GM08714 (cell line): ENCODE results near the gene MAP3K7.

ENCODE experiments used
- H3K4me3 ChIP-seq: fragments of 200-500 bp; sonication (Bioruptor generic); 2 replicates; pipeline ENCODE4 v1.5.1; 2014; ENCODE audit warnings: mild to moderate bottlenecking, low read length, inconsistent platforms
- ZNF274 ChIP-seq: IDR thresholded peaks from 2 replicates; pipeline ENCODE4 v1.6.1; 2012; ENCODE audit warnings: mild to moderate bottlenecking, low read depth, low read length

The MAP3K7 gene

GRCh38 chr6:90557006-90557405, 29.9 kb downstream of the MAP3K7 start:
- no peak for TF ChIP-seq ZNF274
- H3K4me3 ChIP-seq, result no peak overlapping the region

- no peak overlapping the region for H3K4me3 ChIP-seq
- TF ChIP-seq ZNF274, result no peak
These were observed 38.9 kb downstream of the MAP3K7 start for GRCh38 chr6:90547991-90548390.

DNA sequence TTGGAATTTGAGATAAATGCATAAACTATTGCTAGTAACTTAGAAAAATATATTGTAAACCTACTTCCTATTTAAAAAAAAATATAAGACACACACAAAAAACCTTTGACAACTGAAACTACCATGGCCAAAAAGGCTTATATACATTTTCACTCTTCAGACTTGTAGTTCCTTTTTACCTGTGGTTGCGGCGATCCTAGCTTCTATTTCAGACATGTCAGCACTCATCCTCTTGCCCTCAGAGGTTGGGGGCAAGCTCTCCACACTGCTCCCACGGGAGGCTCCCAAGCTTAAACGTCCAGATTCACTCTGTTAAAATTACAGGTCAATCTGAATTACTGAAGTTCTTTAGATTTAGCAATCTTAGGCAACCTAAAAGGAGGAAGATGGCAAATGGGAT, 39.8 kb downstream of the MAP3K7 start:
- TF ChIP-seq ZNF274, result no peak
- H3K4me3 ChIP-seq, result no peak overlapping the region

DNA sequence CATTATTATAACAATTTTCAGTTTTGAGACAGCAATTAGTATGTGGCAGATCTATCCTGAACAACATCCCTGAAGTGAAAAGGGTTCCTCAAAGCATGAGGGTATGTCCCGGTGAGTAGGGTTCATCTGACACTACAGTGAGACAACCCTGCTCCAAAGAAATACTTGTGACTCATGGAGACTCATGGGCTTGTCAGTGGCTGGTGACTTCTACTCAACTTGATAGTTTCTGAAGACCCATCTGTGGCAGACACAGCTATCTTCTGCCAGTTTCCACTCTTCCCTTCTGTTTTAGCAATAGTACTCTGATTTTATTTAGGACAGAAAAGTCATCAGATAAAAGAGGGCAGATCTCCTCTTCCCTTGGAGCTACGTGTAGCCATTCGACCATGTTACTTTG, 41.4 kb downstream of the MAP3K7 start:
- TF ChIP-seq ZNF274, result no peak

DNA sequence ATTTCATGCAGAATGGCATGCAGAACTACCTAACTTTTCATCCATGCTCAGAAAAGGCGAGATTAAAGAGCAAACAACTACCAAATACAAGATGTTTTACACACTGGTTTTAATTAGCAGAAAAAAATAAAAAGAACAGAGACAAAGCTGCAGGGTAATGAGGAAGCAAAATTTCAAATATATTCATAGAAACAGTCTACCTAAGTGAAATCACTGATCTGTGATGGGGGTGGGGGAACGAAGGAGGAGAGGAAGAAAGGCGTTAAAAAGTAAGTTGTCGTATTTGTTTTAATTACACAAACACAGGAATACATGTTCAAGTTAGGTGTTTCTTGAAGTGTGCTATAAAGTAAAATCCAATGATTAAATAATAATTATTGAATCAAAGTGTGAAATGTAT, 42.1 kb downstream of the MAP3K7 start:
- H3K4me3 ChIP-seq, result no peak overlapping the region
- TF ChIP-seq ZNF274, result no peak

More for the DNA sequence above, 41.4 kb downstream of the MAP3K7 start:
- H3K4me3 ChIP-seq, result no peak overlapping the region

- no peak for TF ChIP-seq ZNF274
- no peak overlapping the region for H3K4me3 ChIP-seq
These were observed 42.8 kb downstream of the MAP3K7 start for GRCh38 chr6:90544081-90544480.

DNA sequence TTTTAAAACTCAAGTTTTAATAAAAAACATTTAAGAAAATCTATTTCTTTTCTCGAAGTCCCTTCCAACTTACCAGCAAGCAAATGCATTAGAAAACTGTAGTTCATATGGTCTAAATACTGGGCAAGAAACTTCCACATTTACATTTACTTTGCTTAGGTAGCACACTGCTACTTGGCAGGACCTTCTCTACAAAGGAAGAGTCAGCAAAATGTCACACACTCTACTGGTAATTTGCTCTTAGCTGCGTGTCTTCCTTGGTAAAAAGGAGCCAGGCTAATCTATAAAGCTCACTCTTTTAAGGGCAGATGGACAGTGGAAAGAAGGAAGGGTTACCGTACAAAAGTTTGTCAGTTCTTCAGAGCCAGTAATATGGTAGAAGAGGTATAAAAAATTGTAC, 45.7 kb downstream of the MAP3K7 start:
- no peak for TF ChIP-seq ZNF274
- H3K4me3 ChIP-seq, result no peak overlapping the region

- TF ChIP-seq ZNF274, result no peak
- no peak overlapping the region for H3K4me3 ChIP-seq
These were observed 48.4 kb downstream of the MAP3K7 start for GRCh38 chr6:90538278-90539046.

- no peak overlapping the region for H3K4me3 ChIP-seq
- no peak for TF ChIP-seq ZNF274
These were observed 49.1 kb downstream of the MAP3K7 start for GRCh38 chr6:90537723-90538258.

GRCh38 chr6:90537027-90537426, 49.8 kb downstream of the MAP3K7 start:
- no peak overlapping the region for H3K4me3 ChIP-seq
- TF ChIP-seq ZNF274, result no peak

DNA sequence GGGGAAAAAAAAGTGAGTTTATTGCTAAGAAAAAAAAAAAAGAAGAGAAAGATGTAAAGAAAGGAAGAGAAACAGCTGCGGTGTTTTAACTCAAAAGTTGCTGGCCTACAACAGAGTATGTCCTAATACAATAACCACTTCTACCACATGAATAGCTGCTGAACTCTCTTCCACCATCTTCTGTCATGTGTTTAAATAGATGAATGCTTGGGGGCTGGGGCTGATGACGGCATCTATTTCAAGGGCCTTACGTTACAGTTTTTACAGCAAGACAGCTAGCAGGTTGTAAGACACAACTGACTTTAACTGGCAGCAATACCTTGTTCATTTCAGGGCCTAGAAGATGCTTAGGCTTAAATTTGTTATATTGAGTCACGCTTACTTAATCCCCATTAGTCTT, 50.4 kb downstream of the MAP3K7 start:
- TF ChIP-seq ZNF274, result no peak
- no peak overlapping the region for H3K4me3 ChIP-seq

GRCh38 chr6:90534337-90535025, 52.4 kb downstream of the MAP3K7 start:
- H3K4me3 ChIP-seq, result no peak overlapping the region
- TF ChIP-seq ZNF274, result no peak

DNA sequence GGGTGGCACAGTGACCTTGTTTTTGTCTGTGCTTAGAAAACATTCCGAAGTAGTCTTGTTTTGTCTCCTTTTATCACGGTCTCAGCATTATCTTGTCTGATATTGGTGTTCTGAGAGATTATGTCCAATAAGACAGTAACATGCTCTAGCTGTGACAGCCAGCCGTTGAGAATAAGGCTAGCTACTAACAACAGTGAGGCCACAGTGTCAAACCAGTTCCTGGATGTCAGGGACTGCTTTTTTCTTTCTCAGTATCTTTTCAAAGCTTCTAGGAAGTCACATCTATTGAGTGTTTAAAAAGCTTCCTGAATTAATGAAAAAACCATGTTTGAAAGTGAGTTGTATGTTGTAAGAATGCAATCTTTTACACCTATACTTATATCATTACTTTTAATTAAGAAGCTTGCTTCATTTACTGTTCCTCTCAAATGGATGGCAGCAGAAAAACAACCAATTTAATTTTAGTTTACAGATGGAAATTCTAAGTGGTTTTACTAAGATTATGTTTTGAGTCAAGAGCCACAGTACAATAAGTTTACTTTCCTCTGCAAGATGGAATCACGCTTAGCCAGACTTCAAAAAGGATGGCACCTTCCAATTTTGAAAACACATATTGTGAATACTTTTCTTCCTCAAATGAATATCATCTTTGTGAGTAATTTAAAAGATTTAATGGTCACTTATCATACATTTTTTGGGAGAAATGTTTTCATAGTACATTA, 53.1 kb downstream of the MAP3K7 start:
- H3K4me3 ChIP-seq, result no peak overlapping the region
- no peak for TF ChIP-seq ZNF274

- H3K4me3 ChIP-seq, result no peak overlapping the region
- no peak for TF ChIP-seq ZNF274
These were observed 56.0 kb downstream of the MAP3K7 start for GRCh38 chr6:90530882-90531281.
